Transverse colon (tissue), 4 donors: Measurements from ENCODE around the gene LKAAEAR1.

Source experiments
- EP300 ChIP-seq: sonication (generic); formaldehyde crosslinking; IDR thresholded peaks from one replicate; pipeline ENCODE4 v1.6.1; 2017; ENCODE audit warnings: antibody characterized with exemption, low read depth
- POLR2A ChIP-seq: fragments of 450-650 bp; IDR thresholded peaks from one replicate; pipeline ENCODE4 v1.6.1; 2016; ENCODE audit warnings: antibody characterized with exemption, mild to moderate bottlenecking, moderate library complexity
- POLR2AphosphoS5 ChIP-seq, 3 donors: sonication (generic); formaldehyde crosslinking; IDR thresholded peaks; one replicate each; pipeline ENCODE4 v1.6.1; 2016; ENCODE audit warnings: antibody characterized with exemption in 3 of 3
- TF ChIP-seq, protein P1 (sequence below), 5 experiments: fragments of 200-600 bp in 3 of 5; fragments of 450-650 bp in 2 of 5; sonication (generic) in 3 of 5; IDR thresholded peaks; 1 replicate in 2 of 5; 2 replicates in 3 of 5; pipeline ENCODE4 v1.5.1; 2016 to 2017; ENCODE audit warnings: antibody characterized with exemption in 5 of 5, inconsistent platforms in 3 of 5, mild to moderate bottlenecking in 2 of 5, moderate library complexity in 1 of 5

DNA sequence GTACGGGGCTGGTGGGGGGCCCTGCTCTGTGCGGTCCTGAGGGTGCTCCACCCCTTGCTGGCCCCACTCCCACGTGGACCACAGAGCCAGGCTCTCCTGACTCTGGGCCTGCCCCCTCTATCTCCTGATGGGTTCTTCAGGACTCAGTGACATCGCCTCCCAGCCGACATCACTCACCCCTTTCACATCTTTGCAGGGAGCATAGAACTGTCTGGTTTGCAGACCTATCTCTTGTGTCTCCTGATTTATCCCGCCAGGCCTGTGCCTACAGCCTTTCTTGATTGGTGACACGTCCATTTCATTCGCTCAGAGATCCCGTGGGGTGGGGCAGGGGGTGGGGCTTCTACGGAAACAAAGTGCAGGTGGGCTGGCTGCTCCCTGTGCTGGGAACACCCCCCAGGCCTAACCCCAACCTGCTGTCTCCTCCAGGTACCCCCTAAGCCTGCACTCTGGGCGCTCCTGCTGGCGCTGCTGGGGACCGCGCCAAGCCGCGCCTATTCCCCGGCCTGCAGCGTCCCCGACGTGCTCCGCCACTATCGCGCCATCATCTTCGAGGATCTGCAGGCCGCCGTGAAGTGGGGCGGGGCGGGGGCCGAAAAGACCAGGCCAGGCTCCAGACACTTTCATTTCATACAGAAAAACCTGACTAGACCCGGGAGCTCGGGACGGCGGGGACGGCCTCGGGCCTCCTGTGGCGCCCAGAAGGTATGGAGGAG lies 46.5 kb downstream of the LKAAEAR1 start:
- TF ChIP-seq EP300 = no peak
- TF ChIP-seq, protein P1, sequence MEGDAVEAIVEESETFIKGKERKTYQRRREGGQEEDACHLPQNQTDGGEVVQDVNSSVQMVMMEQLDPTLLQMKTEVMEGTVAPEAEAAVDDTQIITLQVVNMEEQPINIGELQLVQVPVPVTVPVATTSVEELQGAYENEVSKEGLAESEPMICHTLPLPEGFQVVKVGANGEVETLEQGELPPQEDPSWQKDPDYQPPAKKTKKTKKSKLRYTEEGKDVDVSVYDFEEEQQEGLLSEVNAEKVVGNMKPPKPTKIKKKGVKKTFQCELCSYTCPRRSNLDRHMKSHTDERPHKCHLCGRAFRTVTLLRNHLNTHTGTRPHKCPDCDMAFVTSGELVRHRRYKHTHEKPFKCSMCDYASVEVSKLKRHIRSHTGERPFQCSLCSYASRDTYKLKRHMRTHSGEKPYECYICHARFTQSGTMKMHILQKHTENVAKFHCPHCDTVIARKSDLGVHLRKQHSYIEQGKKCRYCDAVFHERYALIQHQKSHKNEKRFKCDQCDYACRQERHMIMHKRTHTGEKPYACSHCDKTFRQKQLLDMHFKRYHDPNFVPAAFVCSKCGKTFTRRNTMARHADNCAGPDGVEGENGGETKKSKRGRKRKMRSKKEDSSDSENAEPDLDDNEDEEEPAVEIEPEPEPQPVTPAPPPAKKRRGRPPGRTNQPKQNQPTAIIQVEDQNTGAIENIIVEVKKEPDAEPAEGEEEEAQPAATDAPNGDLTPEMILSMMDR (IDR thresholded peaks at IDR 0.05) = no peak
- no peak for TF ChIP-seq POLR2AphosphoS5 (IDR thresholded peaks at IDR 0.05)
- no peak for TF ChIP-seq POLR2A
